Caco-2 (cell line): Measurements from ENCODE around the gene ANAPC4. TPM values are rescaled to one million over a fixed set of nuclear protein-coding genes. Genes with fewer than 3 reads are reported as not detected.

Experiments used
- BruUV-seq: library from RNA; stranded (reverse); fragments of 400-500 nt; replicated peaks from 2 replicates; lab custom pipeline; 2021; lab: Mats Ljungman, UMichigan
- CTCF ChIA-PET: fragments of 300-600 bp; sonication (Branson Sonifier 250); formaldehyde crosslinking; loops from one replicate; lab custom pipeline; 2022; ENCODE audit warnings: antibody characterized with exemption; lab: Charles Lee
- POLR2A ChIA-PET: fragments of 300-600 bp; sonication (Branson Sonifier 250); formaldehyde crosslinking; loops from one replicate; lab custom pipeline; 2022; ENCODE audit warnings: antibody characterized with exemption; lab: Charles Lee
- DNase-seq, 2 experiments: peaks; one replicate each; pipeline versions ENCODE4 v3.0.0 to v3.0.0-alpha.2; 2020 to 2022
- H3K27me3 ChIP-seq: replicated peaks from 2 replicates; pipeline ENCODE4 v1.6.0; 2011; ENCODE audit warnings: low read length; ENCODE audit not compliant: control insufficient read depth, insufficient read depth
- H3K36me3 ChIP-seq: 2 replicates; pipeline ENCODE4 v1.5.1; 2011; ENCODE audit warnings: low read length; ENCODE audit not compliant: control insufficient read depth, insufficient read depth
- H3K4me1 ChIP-seq: fragments of 250-450 bp; sonication (Bioruptor Pico); 2 replicates; pipeline ENCODE4 v1.5.1; 2020; ENCODE audit warnings: mild to moderate bottlenecking
- H3K4me3 ChIP-seq: 2 replicates; pipeline ENCODE4 v1.5.1; 2011; ENCODE audit warnings: low read depth, mild to moderate bottlenecking, control low read depth, low read length
- H3K9me3 ChIP-seq: fragments of 250-450 bp; sonication (Bioruptor Pico); 2 replicates; pipeline ENCODE4 v1.5.1; 2020; ENCODE audit warnings: mild to moderate bottlenecking, moderate library complexity
- H3K27ac Mint-ChIP-seq: one replicate; pipeline ENCODE4 v1.8.0; 2022; ENCODE audit warnings: mixed read lengths; ENCODE audit not compliant: unreplicated experiment
- H3K27me3 Mint-ChIP-seq: one replicate; pipeline ENCODE4 v1.8.0; 2022; ENCODE audit warnings: mixed read lengths; ENCODE audit not compliant: insufficient read depth, unreplicated experiment
- H3K36me3 Mint-ChIP-seq: one replicate; pipeline ENCODE4 v1.8.0; 2022; ENCODE audit warnings: mild to moderate bottlenecking, mixed read lengths; ENCODE audit not compliant: insufficient read depth, unreplicated experiment
- H3K4me1 Mint-ChIP-seq: one replicate; pipeline ENCODE4 v1.8.0; 2022; ENCODE audit warnings: low read depth, mixed read lengths; ENCODE audit not compliant: unreplicated experiment
- H3K4me3 Mint-ChIP-seq: one replicate; pipeline ENCODE4 v1.8.0; 2022; ENCODE audit warnings: mild to moderate bottlenecking, moderate library complexity, mixed read lengths; ENCODE audit not compliant: unreplicated experiment
- H3K9me3 Mint-ChIP-seq: one replicate; pipeline ENCODE4 v1.8.0; 2022; ENCODE audit warnings: mixed read lengths; ENCODE audit not compliant: unreplicated experiment
- intact Hi-C: fragments of 100-400 bp; cut with micrococcal nuclease; formaldehyde crosslinking; loops from one replicate; pipeline ENCODE4 v1.10.0; 2022; ENCODE audit not compliant: unreplicated experiment
- total RNA-seq: library from RNA; stranded (reverse); gene quantifications from 2 replicates; pipeline ENCODE4 v1.2.3, GENCODE V29; 2022
- TF ChIP-seq, protein P1 (sequence below), 2 experiments: fragments of 200-600 bp in 1 of 2; IDR thresholded peaks; 1 replicate in 1 of 2; 2 replicates in 1 of 2; pipeline versions ENCODE4 v1.5.1 to v1.8.0; 2011 to 2022; ENCODE audit warnings: antibody characterized with exemption in 1 of 2, control low read depth in 1 of 2, inconsistent platforms in 1 of 2, low read depth in 1 of 2, low read length in 1 of 2, mild to moderate bottlenecking in 1 of 2, moderate library complexity in 1 of 2; ENCODE audit not compliant: insufficient read depth in 1 of 2, severe bottlenecking in 1 of 2, unreplicated experiment in 1 of 2

ANAPC4 gene
- total RNA-seq, 1 experiment from 2014 or later = 32.3 TPM

DNA sequence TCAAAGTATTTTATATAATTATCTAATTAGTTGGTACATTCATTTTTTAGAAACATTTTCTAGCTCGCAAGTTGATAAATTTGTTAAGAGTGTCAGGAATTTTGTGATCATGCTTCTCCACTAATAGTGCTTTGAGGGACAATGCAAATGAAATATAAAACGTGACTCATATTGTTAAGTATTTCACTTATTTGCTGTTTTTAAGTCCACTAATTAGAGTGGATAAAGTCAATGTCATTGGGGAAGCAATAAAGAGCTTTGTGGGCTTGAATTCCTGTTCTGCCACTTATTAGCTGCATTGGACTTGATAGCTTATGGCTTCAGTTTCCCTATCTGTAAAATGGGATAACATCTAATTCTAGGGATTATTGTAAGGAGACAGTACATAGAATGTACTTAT lies 26.5 kb upstream of the ANAPC4 start:
- Mint-ChIP-seq H3K4me3 (no peak overlapping the region), H3K27me3 (no peaks in the 10 kb centered on the region), H3K9me3 (no peaks in the 10 kb centered on the region), H3K27ac (no peak overlapping the region), H3K36me3 (peaks cover 4% of the 10 kb centered on the region), H3K4me1 (peaks cover 4% of the 10 kb centered on the region)
- no peaks in the 10 kb centered on the region for H3K4me1 ChIP-seq
- H3K36me3 ChIP-seq = no peaks in the 10 kb centered on the region; the same call in 1 of the 2 replicates
- H3K27me3 ChIP-seq = no peaks in the 10 kb centered on the region
- DNase-seq = no peak
- no TSS peak for BruUV-seq
- ChIA-PET CTCF (interaction anchor here (0.9 kb wide), 1 partner anchor 38 kb away, joined by 4 read pairs; the partner anchor contains the start of gene ZCCHC4), POLR2A (no interaction called here)
- TF ChIP-seq, protein P1, sequence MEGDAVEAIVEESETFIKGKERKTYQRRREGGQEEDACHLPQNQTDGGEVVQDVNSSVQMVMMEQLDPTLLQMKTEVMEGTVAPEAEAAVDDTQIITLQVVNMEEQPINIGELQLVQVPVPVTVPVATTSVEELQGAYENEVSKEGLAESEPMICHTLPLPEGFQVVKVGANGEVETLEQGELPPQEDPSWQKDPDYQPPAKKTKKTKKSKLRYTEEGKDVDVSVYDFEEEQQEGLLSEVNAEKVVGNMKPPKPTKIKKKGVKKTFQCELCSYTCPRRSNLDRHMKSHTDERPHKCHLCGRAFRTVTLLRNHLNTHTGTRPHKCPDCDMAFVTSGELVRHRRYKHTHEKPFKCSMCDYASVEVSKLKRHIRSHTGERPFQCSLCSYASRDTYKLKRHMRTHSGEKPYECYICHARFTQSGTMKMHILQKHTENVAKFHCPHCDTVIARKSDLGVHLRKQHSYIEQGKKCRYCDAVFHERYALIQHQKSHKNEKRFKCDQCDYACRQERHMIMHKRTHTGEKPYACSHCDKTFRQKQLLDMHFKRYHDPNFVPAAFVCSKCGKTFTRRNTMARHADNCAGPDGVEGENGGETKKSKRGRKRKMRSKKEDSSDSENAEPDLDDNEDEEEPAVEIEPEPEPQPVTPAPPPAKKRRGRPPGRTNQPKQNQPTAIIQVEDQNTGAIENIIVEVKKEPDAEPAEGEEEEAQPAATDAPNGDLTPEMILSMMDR (IDR thresholded peaks at IDR 0.05; ENCODE audit: insufficient read depth in 1 of 2, low read depth in 1 of 2, low read length in 1 of 2, severe bottlenecking in 1 of 2, unreplicated experiment in 1 of 2) = no peak
- no peak overlapping the region for H3K4me3 ChIP-seq
- intact Hi-C loops = no loop called here
- no peaks in the 10 kb centered on the region for H3K9me3 ChIP-seq

DNA sequence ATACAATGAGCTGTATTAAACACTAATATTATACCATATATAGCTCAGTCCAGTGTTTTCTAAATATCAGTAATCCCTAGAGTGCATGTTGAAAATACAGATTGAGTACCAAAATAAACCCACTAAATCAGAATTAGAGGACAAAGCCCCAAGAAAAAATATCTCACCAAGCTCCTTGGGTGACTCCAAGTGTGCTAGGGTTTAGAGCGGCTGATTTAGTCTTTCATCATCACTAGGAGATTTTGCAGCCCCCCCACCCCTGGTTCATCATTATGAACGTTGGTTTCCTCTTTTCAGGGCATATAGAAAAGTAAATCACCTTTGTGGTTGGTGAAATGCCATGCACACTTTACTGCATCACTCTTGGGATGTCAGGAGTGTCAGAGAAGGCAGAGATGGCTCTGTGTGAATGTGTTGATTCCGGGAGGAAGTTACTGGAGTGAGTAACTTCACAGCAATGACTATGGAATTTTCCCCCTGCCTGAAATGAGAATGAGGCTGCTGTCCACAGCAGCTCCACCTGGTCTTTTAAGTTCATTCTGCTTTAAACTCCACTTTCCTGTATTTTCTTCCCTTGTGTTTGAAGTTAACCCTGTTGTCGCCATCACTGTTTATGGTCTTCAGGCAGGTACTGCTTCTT lies 25.2 kb upstream of the ANAPC4 start:
- no peaks in the 10 kb centered on the region for H3K27me3 Mint-ChIP-seq
- DNase-seq = no peak
- no peaks in the 10 kb centered on the region for H3K36me3 Mint-ChIP-seq
- POLR2A ChIA-PET = no interaction called here
- intact Hi-C loops = no loop called here
- H3K36me3 ChIP-seq = no peaks in the 10 kb centered on the region; the same call in 1 of the 2 replicates
- H3K4me3 Mint-ChIP-seq = no peak overlapping the region
- H3K27ac Mint-ChIP-seq = no peak overlapping the region
- H3K4me1 ChIP-seq = no peaks in the 10 kb centered on the region
- TF ChIP-seq, protein P1 (IDR thresholded peaks at IDR 0.05; ENCODE audit: insufficient read depth in 1 of 2, low read depth in 1 of 2, low read length in 1 of 2, severe bottlenecking in 1 of 2, unreplicated experiment in 1 of 2) = no peak
- CTCF ChIA-PET = no interaction called here
- H3K27me3 ChIP-seq = no peaks in the 10 kb centered on the region
- no peak overlapping the region for H3K4me3 ChIP-seq
- no peaks in the 10 kb centered on the region for H3K9me3 ChIP-seq
- no TSS peak for BruUV-seq
- H3K9me3 Mint-ChIP-seq = no peaks in the 10 kb centered on the region
- no peaks in the 10 kb centered on the region for H3K4me1 Mint-ChIP-seq

DNA sequence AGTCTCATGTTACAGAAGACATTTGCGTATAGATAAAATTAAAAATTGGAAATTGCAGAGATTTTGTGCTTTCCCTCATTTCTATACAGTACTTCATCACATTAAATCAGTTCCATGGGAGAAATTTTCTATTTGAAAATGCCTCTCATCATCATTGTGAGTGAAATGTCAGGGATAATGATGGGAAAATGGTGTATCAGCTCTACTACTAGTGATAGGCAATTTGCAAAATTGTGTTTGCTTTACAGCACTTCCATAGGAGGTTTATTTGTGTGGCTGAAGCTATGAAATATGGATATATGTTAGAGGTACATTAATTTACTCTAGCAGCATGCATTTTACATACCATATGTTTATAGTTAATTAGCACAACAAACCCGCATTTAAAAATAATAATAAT lies 21.0 kb upstream of the ANAPC4 start:
- DNase-seq = no peak
- no peaks in the 10 kb centered on the region for H3K4me1 Mint-ChIP-seq
- CTCF ChIA-PET = no interaction called here
- no peaks in the 10 kb centered on the region for H3K27me3 Mint-ChIP-seq
- POLR2A ChIA-PET = no interaction called here
- intact Hi-C loops = no loop called here
- no peak overlapping the region for H3K4me3 Mint-ChIP-seq
- H3K9me3 ChIP-seq = peaks cover 3% of the 10 kb centered on the region; the same call in 1 of the 2 replicates
- H3K27me3 ChIP-seq = no peaks in the 10 kb centered on the region
- no peak overlapping the region for H3K4me3 ChIP-seq
- no TSS peak for BruUV-seq
- H3K27ac Mint-ChIP-seq = no peak overlapping the region
- peaks cover 3% of the 10 kb centered on the region for H3K36me3 ChIP-seq
- TF ChIP-seq, protein P1 (IDR thresholded peaks at IDR 0.05; ENCODE audit: insufficient read depth in 1 of 2, low read depth in 1 of 2, low read length in 1 of 2, severe bottlenecking in 1 of 2, unreplicated experiment in 1 of 2) = no peak
- H3K36me3 Mint-ChIP-seq = peaks cover 8% of the 10 kb centered on the region
- H3K4me1 ChIP-seq = no peaks in the 10 kb centered on the region
- H3K9me3 Mint-ChIP-seq = peaks cover 12% of the 10 kb centered on the region
